GM19467 (cell line): Measurements from ENCODE around the gene RNFT2.
A peak's percentile ranks its signal among the peaks of the same experiment; 100 is the strongest.
"Not testable (repeated sequence)": the region's sequence is repeated elsewhere in the genome, so short reads cannot be mapped to it uniquely, and the experiment has no call there.

ENCODE experiments used
- ATAC-seq: cut with Tn5 transposase; IDR thresholded peaks from one replicate; pipeline ENCODE4 v1.9.1; 2021; ENCODE audit warnings: mild to moderate bottlenecking, moderate library complexity; ENCODE audit not compliant: unreplicated experiment

Gene RNFT2

DNA sequence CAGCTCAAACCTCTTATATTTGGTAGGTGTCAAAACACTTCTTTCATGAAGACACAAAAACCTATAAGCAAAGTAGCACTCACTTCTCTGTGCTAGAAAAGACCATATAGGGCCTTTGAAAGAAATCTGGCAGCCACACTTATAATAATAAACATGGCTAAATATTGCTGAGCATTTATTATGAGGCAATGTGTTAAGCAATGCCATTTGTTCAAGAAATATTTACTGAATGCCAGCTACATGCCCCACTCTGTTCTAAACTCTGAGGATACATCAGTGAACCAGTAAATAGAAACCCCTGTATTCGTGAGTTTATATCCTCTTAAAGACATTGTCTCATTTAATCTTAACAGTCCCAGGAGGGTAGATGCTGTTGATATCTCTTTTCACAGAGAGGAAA, 52.0 kb downstream of the RNFT2 start:
- ATAC-seq, result no peak

DNA sequence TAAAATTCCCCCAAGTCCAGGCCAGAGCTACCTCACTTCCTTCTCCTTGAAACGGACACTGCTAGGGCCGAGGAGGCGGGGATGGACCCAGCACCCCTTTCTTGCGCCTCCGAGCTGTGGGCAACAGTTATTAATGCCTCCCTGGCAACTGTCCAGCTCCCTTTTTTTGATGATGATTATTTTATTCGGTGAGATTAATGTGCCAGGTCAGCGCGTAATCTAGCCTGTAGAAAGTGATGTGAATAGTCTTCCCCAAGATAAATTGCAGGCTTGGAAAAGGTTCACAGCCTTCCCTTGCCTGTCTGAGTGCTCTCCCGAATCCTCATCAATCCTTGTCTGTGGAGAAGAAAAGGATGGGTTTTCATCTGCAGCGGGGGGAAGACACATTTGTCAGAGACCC, 54.3 kb downstream of the RNFT2 start:
- ATAC-seq, result no peak

DNA sequence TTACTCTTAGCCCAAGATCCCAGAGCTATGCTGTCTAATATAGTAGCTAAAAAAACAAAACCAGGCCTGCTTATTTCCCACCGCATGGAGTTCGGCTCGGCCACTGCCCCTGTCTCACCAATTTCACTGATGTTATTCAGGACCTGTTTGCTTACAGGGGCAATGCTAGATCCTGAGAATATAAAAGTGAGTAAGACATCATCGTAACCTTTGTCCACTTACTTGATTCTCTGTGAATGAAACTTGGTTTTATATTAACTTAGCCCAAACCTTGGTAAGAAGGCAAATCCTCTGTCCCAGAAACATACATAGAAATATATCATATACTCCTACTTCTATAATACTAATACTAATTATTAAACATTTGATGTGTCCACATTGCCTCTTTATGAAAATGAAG, 56.6 kb downstream of the RNFT2 start:
- no peak for ATAC-seq

DNA sequence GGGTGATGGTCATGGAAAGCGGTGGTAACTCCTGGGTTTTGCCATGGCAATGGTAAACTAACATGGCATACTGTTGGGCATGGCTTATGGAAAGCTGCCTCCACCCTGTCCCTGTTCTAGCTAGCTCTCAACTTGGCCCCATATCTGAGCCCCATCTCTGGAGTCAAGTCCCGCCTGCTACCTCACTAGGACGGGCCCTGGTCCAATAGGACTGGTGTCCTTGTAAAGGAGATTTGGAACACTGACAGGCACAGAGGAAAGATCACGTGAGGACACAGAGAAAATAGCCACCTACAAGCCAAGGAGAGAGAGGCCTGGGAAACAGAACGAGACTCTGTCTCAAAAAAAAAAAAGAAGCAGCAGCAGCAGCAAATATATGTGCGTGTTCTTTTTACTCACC, 59.8 kb downstream of the RNFT2 start:
- ATAC-seq, result no peak

DNA sequence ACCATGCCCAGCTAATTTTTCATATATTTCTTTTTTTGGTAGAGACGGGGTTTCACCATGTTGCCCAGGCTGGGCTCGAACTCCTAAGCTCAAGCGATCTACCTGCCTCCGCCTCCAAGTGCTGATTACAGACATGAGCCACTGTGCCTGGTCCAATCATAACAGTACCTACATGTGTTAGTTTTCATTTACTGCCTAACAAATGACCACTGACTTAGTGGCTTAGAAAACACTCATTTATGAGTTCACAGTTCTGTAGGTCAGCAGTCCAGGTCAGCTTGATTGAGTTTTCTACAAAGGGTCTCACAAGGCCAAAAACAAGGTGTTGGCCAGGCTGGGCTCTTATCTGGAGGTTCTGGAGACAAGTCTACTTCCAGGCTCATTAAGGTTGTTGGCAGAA, 60.6 kb downstream of the RNFT2 start:
- ATAC-seq, result no peak

DNA sequence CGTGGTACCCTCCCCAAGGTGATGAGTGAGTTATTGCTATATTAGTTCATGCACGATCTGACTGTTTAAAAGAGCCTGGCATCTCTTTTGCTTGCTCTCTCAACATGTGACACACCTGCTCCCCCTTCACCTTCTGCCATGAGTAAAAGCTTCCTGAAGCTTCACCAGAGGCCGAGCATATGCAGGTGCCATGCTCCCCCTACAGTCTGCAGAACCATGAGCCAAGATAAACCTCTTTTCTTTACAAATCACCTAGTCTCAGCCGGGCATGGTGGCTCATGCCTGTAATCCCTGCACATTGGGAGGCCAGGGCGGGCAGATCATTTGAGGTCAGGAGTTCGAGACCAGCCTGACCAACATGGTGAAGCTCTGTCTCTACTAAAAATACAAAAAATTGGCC, 61.8 kb downstream of the RNFT2 start:
- no peak for ATAC-seq

DNA sequence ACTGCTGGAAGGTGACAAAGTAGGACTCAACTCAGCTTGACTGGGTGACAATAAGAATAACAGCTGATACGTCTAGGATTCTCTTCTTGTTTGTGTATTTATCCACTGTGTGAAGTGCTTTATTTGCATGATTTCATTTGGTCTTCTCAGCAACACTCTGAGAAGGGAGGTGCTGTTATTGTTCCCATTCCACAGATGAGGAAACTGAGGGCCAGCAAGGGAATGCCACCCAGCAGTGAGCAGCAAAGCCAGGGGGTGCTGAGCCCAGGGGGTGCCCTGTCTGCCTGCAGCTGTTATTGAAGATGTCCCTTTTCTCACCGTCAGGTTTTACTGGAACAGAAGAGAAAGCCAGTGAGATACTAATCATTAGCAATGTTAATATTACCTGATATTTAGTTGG, 62.8 kb downstream of the RNFT2 start:
- ATAC-seq, result no peak

DNA sequence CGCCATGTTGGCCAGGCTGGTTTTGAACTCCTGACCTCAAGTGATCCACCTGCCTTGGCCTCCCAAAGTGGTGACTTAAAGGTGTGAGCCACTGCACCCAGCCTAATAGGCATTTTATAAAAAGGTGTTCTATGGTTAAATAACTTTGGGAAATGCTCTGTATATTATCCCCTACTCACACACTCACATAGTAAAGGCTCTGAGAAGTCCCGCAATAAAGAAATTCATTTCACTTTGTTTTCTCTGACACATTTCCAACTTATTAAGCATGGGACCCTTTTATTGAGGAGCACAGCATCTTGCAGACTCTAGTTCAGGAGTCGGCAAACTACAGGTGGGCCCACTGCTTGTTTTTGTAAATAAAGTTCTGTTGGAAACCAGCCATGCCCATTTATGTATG, 63.9 kb downstream of the RNFT2 start:
- ATAC-seq, result no peak

DNA sequence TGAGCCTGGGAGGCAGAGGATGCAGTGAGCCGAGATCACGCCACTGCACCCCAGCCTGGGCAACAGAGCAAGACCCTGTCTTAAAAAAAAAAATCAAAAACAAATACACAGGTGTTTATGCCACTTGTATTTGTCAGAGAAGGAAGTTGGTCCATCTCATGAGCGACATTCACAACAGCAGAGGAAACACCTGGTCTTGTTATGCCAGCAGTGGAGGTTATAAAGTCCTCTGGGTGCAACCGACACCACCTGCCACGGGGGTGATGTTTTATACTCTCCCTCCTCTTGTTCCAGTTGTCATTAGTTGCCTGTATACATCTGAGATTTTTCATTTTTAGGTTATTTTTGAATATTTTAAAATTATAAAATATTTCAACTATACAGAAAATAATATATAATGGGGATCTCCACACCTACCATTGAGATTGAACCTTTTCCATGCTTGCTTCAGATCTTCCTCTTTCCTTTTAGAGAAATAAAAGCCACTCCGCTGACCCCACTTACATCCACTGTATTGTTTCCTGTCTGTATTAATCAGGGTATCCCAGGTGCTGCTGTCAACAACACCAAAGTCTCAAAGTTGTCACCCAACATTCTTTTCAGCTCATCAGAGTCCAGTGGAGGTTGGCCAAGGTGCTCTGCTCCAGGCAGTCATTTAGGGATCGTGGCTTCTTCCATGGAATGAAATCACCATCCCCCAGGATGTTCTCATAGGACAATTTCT, 65.1 kb downstream of the RNFT2 start:
- ATAC-seq, result no peak

DNA sequence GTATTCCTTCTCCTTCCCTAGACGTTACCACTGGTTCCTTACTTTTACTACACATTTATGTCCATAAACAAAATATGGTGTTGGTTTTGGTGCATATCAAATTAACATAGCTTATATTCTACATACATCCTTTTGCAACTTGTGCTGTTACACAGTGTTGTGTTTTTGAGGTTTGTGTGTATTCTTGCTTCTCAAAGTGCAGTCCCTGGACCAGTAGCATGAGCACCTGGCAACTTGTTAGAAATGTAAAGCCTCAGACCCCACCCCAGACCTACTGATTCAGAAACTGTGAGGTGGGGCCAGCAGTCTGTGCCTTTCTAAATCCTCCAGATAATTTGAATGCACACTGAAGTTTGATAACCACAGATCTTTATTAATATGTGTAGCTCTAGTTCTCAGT, 65.9 kb downstream of the RNFT2 start:
- ATAC-seq, result no peak

DNA sequence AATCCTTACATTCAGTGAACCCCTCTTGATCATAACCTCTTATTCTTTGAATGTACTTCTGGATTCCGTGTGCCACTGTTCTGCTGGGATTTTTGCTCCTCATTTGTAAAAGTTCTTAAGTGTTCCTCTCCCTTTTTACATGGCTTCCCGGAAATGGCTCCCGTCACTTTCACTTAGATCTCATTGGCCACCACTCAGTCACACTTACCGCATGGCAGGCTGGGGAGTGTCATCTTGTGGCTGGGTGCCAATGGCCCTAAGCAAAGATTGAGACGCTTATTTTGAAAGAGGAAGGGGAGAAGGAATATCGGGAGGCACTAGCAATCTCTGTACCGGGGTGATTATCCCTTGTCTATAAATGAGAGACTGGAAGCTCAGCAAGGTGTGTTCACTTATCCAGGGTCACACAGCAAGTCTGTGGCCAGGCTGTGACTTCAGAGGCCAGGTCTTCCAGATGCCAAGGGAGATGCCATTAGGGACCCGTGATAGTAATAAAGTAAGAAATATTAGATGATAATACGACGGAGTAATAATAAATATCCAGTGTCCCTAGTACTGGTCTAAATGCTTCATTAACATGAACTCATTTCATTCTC, 68.8 kb downstream of the RNFT2 start:
- no peak for ATAC-seq

DNA sequence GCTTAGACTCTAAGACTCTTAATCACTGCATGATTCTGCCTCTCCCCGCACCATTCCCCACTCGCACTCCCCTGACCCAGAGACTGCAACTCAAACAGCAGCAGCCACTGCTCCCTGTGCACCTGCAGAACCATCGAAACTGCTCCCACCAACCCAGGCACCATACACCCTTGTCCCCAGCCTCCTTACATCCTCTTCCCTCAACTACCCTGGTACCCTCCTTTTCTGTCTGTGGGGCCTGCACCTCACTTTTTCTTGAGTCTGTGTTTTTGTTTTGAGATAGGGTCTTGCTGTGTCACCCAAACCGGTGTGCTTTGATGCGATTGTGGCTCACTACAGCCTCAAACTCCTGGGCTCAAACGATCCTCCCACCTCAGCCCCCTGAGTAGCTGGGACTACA, 69.4 kb downstream of the RNFT2 start:
- ATAC-seq, result no peak

DNA sequence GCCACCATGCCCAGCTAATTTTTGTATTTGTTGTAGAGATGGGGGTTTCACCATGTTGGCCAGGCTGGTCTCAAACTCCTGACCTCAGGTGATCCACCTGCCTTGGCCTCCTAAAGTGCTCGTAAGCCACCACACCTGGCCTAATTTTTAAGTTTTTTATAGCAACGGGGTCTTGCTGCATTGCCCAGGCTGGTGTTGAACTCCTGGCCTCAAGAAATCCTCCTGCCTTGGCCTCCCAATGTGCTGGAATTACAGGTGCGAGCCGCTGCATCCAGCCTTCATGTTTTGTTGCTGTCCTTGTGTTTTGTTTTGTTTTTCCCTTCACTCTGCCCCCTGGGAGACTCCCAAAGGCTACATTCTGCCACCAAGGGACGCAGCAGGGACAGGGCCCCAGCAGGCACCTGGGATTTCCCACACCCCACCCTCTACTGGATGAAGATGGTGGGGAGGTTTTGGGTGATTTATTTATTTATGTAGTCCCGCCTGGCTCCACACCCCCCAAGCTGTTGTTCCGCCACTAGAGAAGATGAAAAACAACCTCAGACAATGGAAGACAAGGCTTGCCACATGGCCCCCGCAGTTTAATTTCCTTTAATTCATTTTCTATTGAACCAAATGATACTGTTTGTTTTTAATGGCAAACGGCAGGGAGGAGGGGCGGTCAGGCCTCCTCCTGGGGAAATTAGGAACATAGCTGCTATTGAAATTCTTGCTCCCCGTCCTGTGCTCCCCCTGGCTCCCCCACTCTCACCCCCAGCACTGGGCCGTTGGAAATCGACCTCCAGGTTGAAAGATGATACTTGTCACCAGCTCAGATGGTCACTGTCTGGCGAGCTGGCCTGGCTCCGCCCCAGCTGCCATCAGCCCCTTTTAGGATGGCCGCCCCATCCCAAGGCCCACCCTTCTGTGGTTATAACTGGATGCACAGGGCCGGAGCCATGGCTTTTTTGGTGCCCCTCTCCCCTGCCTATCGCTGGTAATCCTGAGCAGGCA, 70.3 kb downstream of the RNFT2 start:
- no peak for ATAC-seq

DNA sequence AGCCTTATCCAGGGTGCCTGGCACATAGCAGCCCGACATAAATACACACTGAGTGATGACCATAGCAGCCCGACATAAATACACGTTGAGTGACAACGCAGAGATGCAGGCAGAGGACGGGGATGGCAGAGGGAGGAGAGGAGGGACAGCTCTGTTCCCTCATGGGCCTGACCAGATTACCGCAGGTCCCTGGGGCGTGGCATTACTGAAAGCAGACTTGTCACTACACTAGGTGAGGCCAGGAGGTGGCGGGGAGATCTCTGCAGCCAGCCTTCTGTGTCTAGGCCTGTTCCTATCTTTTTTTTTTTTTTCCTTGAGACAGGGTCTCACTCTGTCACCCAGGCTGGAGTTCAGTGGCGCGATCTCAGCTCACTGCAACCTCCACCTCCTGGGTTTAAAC, 74.1 kb downstream of the RNFT2 start:
- ATAC-seq, result no peak

DNA sequence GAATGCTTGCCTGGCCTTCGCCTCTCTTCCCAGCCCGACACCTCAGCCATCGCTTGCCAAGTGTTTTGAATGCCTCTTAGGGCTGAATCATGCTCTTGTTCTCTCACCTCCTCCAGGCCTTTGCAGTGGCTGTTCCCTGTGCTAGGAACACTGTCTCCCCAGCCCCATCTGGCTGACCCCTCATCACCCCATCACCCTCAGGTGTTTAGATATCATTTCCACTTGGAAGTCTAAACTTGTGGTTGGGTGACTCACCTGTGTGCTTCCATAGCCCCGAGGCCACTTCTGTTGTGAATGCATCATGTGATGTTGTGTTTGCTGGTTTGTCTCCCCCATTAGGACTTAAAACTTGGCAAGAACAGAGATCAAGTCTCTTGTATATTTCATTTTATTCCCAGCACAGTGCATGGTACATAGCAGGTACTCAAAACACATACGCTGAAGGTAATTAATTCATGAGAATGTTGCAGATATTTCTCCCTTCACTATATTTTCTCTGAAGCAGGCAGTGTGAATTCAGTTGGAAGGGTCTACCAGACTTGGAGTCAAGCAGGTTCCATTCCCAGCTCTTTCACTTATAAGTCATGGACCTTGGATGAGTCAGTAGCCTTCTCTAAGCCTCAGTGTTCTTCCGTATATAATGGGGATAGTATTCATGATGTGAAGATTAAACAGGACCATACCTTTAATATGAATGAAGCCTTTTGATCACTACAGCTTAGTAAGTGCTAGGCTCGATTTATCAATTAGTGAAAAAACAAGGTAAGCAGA, 75.3 kb downstream of the RNFT2 start:
- ATAC-seq, result no peak

DNA sequence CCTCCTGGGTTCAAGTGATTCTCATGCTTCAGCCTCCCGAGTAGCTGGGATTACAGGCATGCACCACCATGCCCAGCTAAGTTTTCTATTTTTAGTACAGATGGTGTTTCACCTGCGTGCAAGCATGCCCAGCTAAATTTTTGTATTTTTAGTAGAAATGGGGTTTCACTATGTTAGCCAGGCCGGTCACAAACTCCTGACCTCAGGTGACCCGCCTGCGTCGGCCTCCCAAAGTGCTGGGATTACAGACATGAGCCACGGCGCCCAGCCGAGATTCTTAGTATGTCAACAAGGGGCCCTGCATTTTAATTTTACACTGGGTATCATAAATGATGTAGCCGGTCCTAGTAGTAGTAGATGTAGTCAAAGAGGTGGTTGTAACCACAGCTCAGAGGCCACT, 76.7 kb downstream of the RNFT2 start:
- not testable (repeated sequence) for ATAC-seq

DNA sequence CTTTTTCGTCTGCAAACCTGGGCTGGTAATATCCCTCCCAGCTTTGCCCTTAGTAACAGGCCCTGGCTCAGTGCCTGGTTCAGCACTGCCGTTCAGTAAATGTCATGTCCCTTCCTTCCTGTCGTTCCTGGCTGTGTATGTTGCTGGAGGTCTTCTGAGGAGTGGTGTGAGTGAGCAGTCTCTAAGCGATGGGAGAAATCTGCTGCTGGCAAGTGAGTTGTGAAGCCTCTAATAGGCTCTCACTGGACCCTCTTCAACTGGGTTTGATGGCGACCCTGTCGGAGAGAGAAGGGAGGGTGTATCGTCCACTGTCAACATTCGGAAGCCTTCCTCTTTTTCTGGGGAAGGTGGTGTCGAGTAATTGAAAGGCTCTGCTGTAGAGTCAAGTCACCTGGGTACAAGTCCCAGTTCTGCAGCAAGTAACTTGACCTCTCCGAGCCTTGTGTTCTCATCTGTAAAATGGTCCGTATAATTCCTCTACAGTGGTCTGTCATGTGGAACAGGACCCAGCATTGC, 80.3 kb downstream of the RNFT2 start:
- ATAC-seq, result no peak

DNA sequence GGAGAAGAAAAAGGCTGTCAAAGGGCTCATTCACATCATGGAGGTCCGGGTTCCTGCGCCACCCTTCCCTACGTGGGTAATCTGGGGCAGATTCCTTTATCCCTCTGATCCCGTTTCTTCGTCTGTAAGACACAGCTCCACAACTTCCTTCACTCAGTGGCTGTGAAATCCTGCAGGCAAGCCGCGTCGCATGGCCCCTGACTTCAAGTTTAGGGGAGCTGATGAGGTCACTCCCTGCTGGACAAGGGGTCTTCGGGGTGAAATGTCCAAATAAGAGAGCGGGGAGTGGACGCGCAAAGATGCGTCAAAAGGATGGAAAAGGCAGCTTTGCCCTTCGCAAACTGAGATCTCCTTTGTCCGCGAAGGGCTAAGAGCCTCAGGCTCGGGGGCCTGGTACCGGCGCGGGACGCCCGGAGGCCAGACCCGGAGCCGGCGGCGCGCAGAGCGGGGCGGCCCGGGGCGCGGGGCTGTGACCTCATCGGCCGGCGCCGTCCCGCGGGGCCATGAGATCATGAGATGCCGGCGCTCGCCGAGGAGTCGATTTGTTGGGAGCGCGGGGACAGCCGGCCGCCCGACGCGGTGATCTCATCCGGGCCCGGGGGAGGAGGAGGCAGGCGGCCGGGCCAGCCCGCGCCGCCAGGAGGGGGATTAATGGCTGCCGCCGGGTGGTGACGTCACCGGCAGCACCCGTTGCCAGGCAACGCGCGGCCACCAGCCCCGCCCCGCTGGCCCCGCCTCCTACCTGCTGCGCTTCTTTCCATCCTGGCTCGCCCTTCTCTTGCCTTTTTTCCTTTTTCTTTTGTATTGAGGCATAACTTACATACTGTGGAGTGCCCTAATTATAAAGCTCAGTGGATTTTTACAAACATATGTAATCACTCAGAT, 81.1 kb downstream of the RNFT2 start:
- peak; percentile 78 for ATAC-seq

DNA sequence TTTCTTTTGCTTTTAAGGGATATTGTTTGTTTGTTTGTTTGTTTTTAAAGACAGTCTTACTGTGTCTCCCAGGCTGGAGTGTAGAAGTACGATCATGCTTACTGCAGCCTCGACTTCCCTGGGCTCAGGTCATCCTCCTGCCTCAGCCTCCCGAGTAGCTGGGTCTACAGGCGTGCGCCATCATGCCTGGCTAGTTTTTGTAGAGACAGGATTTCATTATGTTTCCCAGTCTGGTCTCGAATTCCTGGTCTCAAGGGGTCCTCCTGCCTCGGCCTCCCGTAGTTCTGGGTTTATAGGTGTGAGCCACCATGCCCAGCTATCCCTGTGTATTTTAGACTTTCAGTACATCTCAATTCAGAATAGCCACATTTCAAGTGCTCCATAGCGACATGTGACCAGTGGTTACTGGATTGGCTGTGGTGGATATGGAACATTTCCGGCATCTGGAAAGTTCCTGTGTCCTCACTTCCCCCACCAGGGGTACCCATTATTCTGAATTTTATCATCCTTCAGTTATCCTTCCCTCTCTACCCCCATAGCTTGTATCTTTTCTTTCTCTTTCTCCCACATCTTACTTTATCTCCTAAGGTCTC, 82.0 kb downstream of the RNFT2 start:
- no peak for ATAC-seq
